Measurements from ENCODE around the gene SLC11A2. TPM values are rescaled to one million over a fixed set of nuclear protein-coding genes. Genes with fewer than 3 reads are reported as not detected.
"Not testable (repeated sequence)": the region's sequence is repeated elsewhere in the genome, so short reads cannot be mapped to it uniquely, and the experiment has no call there.

SLC11A2 gene
- total RNA-seq, 1 experiment from 2014 or later, result 36.7 TPM

- DNase-seq (ENCODE audit: low read depth), result no peak
Observed at GRCh38 chr12:50990791-50991190, 35.4 kb downstream of the SLC11A2 start.

GRCh38 chr12:50990147-50990727 lies 35.9 kb downstream of the SLC11A2 start:
- no peak for DNase-seq (ENCODE audit: low read depth)

GRCh38 chr12:50988871-50989270 lies 37.3 kb downstream of the SLC11A2 start:
- no peak for DNase-seq (ENCODE audit: low read depth)

- DNase-seq (ENCODE audit: low read depth), result peak; percentile 46
Observed at GRCh38 chr12:50988051-50988450, 38.1 kb downstream of the SLC11A2 start.

GRCh38 chr12:50986966-50987737 lies 39.0 kb downstream of the SLC11A2 start:
- peak; percentile 70 for DNase-seq (ENCODE audit: low read depth)

GRCh38 chr12:50985322-50985721 lies 40.9 kb downstream of the SLC11A2 start:
- peak; percentile 83 for DNase-seq (ENCODE audit: low read depth)

- peak; percentile 70 for DNase-seq (ENCODE audit: low read depth)
Observed at GRCh38 chr12:50984586-50985298, 41.4 kb downstream of the SLC11A2 start.

GRCh38 chr12:50981319-50982239 lies 44.6 kb downstream of the SLC11A2 start:
- DNase-seq (ENCODE audit: low read depth), result peak; percentile 31

GRCh38 chr12:50980545-50980944 lies 45.6 kb downstream of the SLC11A2 start:
- DNase-seq (ENCODE audit: low read depth), result no peak

- DNase-seq (ENCODE audit: low read depth), result no peak
Observed at GRCh38 chr12:50979369-50980052, 46.7 kb downstream of the SLC11A2 start.

- peak; percentile 82 for DNase-seq (ENCODE audit: low read depth)
Observed at GRCh38 chr12:50971946-50972345, 54.2 kb downstream of the SLC11A2 start.

- no peak for DNase-seq (ENCODE audit: low read depth)
Observed at GRCh38 chr12:50964432-50964831, 61.8 kb downstream of the SLC11A2 start.

- no peak for DNase-seq (ENCODE audit: low read depth)
Observed at GRCh38 chr12:50961708-50962107, 64.5 kb downstream of the SLC11A2 start.

- peak; percentile 8 for DNase-seq (ENCODE audit: low read depth)
Observed at GRCh38 chr12:50960130-50960529, 66.1 kb downstream of the SLC11A2 start.

- DNase-seq (ENCODE audit: low read depth), result no peak
Observed at GRCh38 chr12:50955697-50956096, 70.5 kb downstream of the SLC11A2 start.

- DNase-seq (ENCODE audit: low read depth), result no peak
Observed at GRCh38 chr12:50955288-50955687, 70.9 kb downstream of the SLC11A2 start.

GRCh38 chr12:50954789-50955188 lies 71.4 kb downstream of the SLC11A2 start:
- not testable (repeated sequence) for DNase-seq (ENCODE audit: low read depth)

- DNase-seq (ENCODE audit: low read depth), result no peak
Observed at GRCh38 chr12:50953047-50953446, 73.1 kb downstream of the SLC11A2 start.

- no peak for DNase-seq (ENCODE audit: low read depth)
Observed at GRCh38 chr12:50952510-50952909, 73.7 kb downstream of the SLC11A2 start, which contains the start of gene HIGD1C. HIGD1C (plus strand) TSS chr12:50952544; CDS start chr12:50953999, 1,455 bp downstream.

GRCh38 chr12:50951112-50951511 lies 75.1 kb downstream of the SLC11A2 start:
- DNase-seq (ENCODE audit: low read depth), result no peak
